Kidney (tissue), 14 donors: ENCODE data around the gene PDE1A. TPM values are rescaled to one million over a fixed set of nuclear protein-coding genes. Genes with fewer than 3 reads are reported as not detected.

Source experiments
- DNase-seq, 5 donors: peaks; one replicate each; pipeline ENCODE4 v3.0.0-alpha.2; 2013 to 2020
- FAIRE-seq: peaks from 2 replicates; lab custom pipeline; 2012; peaks lifted over from hg19 to GRCh38; lab: Jason Lieb, UNC
- H3K27ac ChIP-seq, 2 donors: one replicate each; pipeline ENCODE4 v1.7.0; 2013; ENCODE audit warnings: low read depth in 2 of 2, low read length in 2 of 2, inconsistent platforms in 1 of 2
- H3K27me3 ChIP-seq: one replicate; pipeline ENCODE4 v1.7.1; 2013; ENCODE audit warnings: low read length, inconsistent platforms; ENCODE audit not compliant: control insufficient read depth, insufficient read depth
- H3K36me3 ChIP-seq, 3 donors: one replicate each; pipeline versions ENCODE4 v1.7.0 to v1.7.1; 2013; ENCODE audit warnings: low read length in 3 of 3, control low read depth in 1 of 3, inconsistent platforms in 1 of 3; ENCODE audit not compliant: insufficient read depth in 3 of 3, control insufficient read depth in 2 of 3
- H3K4me1 ChIP-seq, 3 donors: one replicate each; pipeline versions ENCODE4 v1.7.0 to v1.7.1; 2013; ENCODE audit warnings: low read length in 3 of 3, inconsistent platforms in 1 of 3, low read depth in 1 of 3; ENCODE audit not compliant: control insufficient read depth in 2 of 3, insufficient read depth in 2 of 3
- H3K4me3 ChIP-seq, 3 donors: one replicate each; pipeline versions ENCODE4 v1.7.0 to v1.8.1; 2013; ENCODE audit warnings: low read length in 3 of 3, control low read depth in 1 of 3, inconsistent platforms in 1 of 3
- H3K9ac ChIP-seq, 3 donors: one replicate each; pipeline versions ENCODE4 v1.7.0 to v1.7.1; 2013; ENCODE audit warnings: low read length in 3 of 3, control low read depth in 1 of 3, inconsistent platforms in 1 of 3
- H3K9me3 ChIP-seq, 3 donors: one replicate each; pipeline versions ENCODE4 v1.7.0 to v1.7.1; 2013; ENCODE audit warnings: low read length in 3 of 3, control low read depth in 1 of 3, inconsistent platforms in 1 of 3; ENCODE audit not compliant: control insufficient read depth in 2 of 3, insufficient read depth in 1 of 3
- CTCF ChIP-seq: IDR thresholded peaks from 3 replicates; pipeline ENCODE4 v1.5.1; 2012; ENCODE audit warnings: mild to moderate bottlenecking, moderate library complexity, borderline replicate concordance; ENCODE audit not compliant: insufficient read depth; ENCODE audit errors: extremely low read depth
- intact Hi-C: fragments of 100-400 bp; cut with DNase I; formaldehyde crosslinking; loops from one replicate; pipeline ENCODE4 v1.11.1; 2022
- polyA plus RNA-seq: library from polyadenylated mRNA; stranded (reverse); fragments of 350-450 nt; fragmentation: Illumina TruSeq; extraction: RNeasy Lipid Tissue Mini Kit (QIAGEN cat#74804); gene quantifications from one replicate; pipeline ENCODE4 v1.2.3, GENCODE V29; 2014; ENCODE audit warnings: low read depth, low replicate concordance; ENCODE audit not compliant: insufficient read depth
- total RNA-seq: library from RNA; stranded (reverse); fragmentation: NEBNext Ultra II Directional; extraction: Animal tissue kit (Norgen Biotek cat#: 25700); gene quantifications from one replicate; pipeline ENCODE4 v1.2.1, GENCODE V29; 2021
- donor health status: control.
- donor health status: control.
- donor health status: control.
- donor health status: control.
- donor health status: control.
- donor health status: DM: yes; HTN: yes; CAD: no.
- donor health status: Normal renal cell carcinoma (clear cell type).

The PDE1A gene
- total and polyA plus RNA-seq, 2 donors from 2014 or later: 40.4 to 70.5 TPM

GRCh38 chr2:182207049-182207746 lies 219.6 kb downstream of the PDE1A start:
- Histone ChIP-seq H3K27me3 (no peaks in the 10 kb centered on the region), H3K9me3 (no peaks in the 10 kb centered on the region), H3K27ac (no peak overlapping the region), H3K9ac (no peak overlapping the region), H3K4me1 (no peaks in the 10 kb centered on the region), H3K4me3 (no peak overlapping the region), H3K36me3 (no peaks in the 10 kb centered on the region)
- FAIRE-seq: no peak
- intact Hi-C loops: no loop called here
- no peak for TF ChIP-seq CTCF
- no peak for DNase-seq

- Histone ChIP-seq H3K4me3 (no peak overlapping the region), H3K36me3 (peaks cover 0 to 10% (median 0%) of the 10 kb centered on the region in 3 donors), H3K4me1 (no peaks in the 10 kb centered on the region), H3K27ac (no peak overlapping the region), H3K9me3 (no peaks in the 10 kb centered on the region), H3K27me3 (no peaks in the 10 kb centered on the region), H3K9ac (no peak overlapping the region)
- intact Hi-C loops: no loop called here
- TF ChIP-seq CTCF: no peak
- FAIRE-seq (no peak), DNase-seq (no peak)
Measured at GRCh38 chr2:182197529-182197928, 229.3 kb downstream of the PDE1A start.

GRCh38 chr2:182193291-182193690 lies 233.5 kb downstream of the PDE1A start:
- H3K27me3 ChIP-seq: no peaks in the 10 kb centered on the region
- H3K4me1 ChIP-seq: no peaks in the 10 kb centered on the region
- FAIRE-seq (no peak), DNase-seq (no peak)
- H3K4me3 ChIP-seq: no peak overlapping the region
- no peaks in the 10 kb centered on the region for H3K36me3 ChIP-seq
- intact Hi-C loops: no loop called here
- H3K9me3 ChIP-seq: no peaks in the 10 kb centered on the region
- H3K9ac ChIP-seq: no peak overlapping the region
- TF ChIP-seq CTCF: no peak
- no peak overlapping the region for H3K27ac ChIP-seq
